Ascending aorta (tissue), 2 donors: Measurements from ENCODE around the gene SLAIN2. TPM values are rescaled to one million over a fixed set of nuclear protein-coding genes. Genes with fewer than 3 reads are reported as not detected.

ENCODE experiments used
- DNase-seq, 2 donors: peaks; one replicate each; pipeline ENCODE4 v3.0.0-alpha.2; 2019; ENCODE audit warnings: low spot score in 2 of 2
- H3K27ac ChIP-seq, 2 donors: fragments of 200-600 bp; sonication (generic); one replicate each; pipeline ENCODE4 v1.5.1; 2016 to 2017; ENCODE audit warnings: mild to moderate bottlenecking in 1 of 2
- H3K27me3 ChIP-seq: fragments of 200-600 bp; sonication (generic); one replicate; pipeline ENCODE4 v1.5.1; 2017
- H3K36me3 ChIP-seq, 2 donors: fragments of 200-600 bp; sonication (generic); one replicate each; pipeline ENCODE4 v1.5.1; 2016
- H3K4me1 ChIP-seq, 2 donors: fragments of 200-600 bp; sonication (generic); one replicate each; pipeline ENCODE4 v1.5.1; 2016 to 2017; ENCODE audit warnings: mild to moderate bottlenecking in 1 of 2
- H3K4me3 ChIP-seq, 2 donors: fragments of 200-600 bp; sonication (generic); one replicate each; pipeline ENCODE4 v1.5.1; 2016 to 2017; ENCODE audit warnings: mild to moderate bottlenecking in 1 of 2
- H3K9me3 ChIP-seq, 2 donors: fragments of 200-600 bp; sonication (generic); one replicate each; pipeline ENCODE4 v1.5.1; 2016
- CTCF ChIP-seq, 3 experiments: fragments of 200-600 bp in 2 of 3; fragments of 450-650 bp in 1 of 3; sonication (generic) in 2 of 3; IDR thresholded peaks; one replicate each; pipeline ENCODE4 v1.5.1; 2016 to 2019; ENCODE audit warnings: antibody characterized with exemption in 3 of 3, mild to moderate bottlenecking in 1 of 3, moderate library complexity in 1 of 3
- intact Hi-C: fragments of 100-400 bp; cut with DNase I; formaldehyde crosslinking; loops from one replicate; pipeline ENCODE4 v1.15.1; 2023
- total RNA-seq: library from RNA; depleted of rRNA; stranded (reverse); fragments of >200 nt; gene quantifications from one replicate; pipeline ENCODE4 v1.1.0, GENCODE V29; 2016

SLAIN2 gene
- total RNA-seq, 1 donor from 2014 or later, result 26.3 TPM

GRCh38 chr4:48315728-48316630 lies 25.4 kb upstream of the SLAIN2 start:
- Histone ChIP-seq H3K36me3 (no peaks in the 10 kb centered on the region), H3K4me3 (no peak overlapping the region), H3K4me1 (no peaks in the 10 kb centered on the region), H3K9me3 (no peaks in the 10 kb centered on the region), H3K27ac (no peak overlapping the region), H3K27me3 (no peaks in the 10 kb centered on the region)
- DNase-seq, result no peak
- intact Hi-C loops, result loop anchor here (10.0 kb wide), 1 partner anchor 649 kb away; no protein-coding TSS in a partner anchor
- peak; percentile 45 to 61 (median 50) for TF ChIP-seq CTCF (IDR thresholded peaks at IDR 0.05)

GRCh38 chr4:48321312-48321711 lies 20.0 kb upstream of the SLAIN2 start:
- H3K4me1 ChIP-seq, result no peaks in the 10 kb centered on the region
- no peaks in the 10 kb centered on the region for H3K27me3 ChIP-seq
- intact Hi-C loops, result loop anchor here (10.0 kb wide), 1 partner anchor 173 kb away; the partner anchor contains the start of gene ZAR1
- H3K9me3 ChIP-seq, result no peaks in the 10 kb centered on the region
- no peak overlapping the region for H3K4me3 ChIP-seq
- no peak for DNase-seq
- TF ChIP-seq CTCF (IDR thresholded peaks at IDR 0.05), result no peak
- H3K36me3 ChIP-seq, result no peaks in the 10 kb centered on the region
- H3K27ac ChIP-seq, result no peak overlapping the region

- TF ChIP-seq CTCF (IDR thresholded peaks at IDR 0.05), result no peak
- no peaks in the 10 kb centered on the region for H3K9me3 ChIP-seq
- no peak for DNase-seq
- no peak overlapping the region for H3K27ac ChIP-seq
- no peaks in the 10 kb centered on the region for H3K4me1 ChIP-seq
- H3K4me3 ChIP-seq, result no peak overlapping the region
- no peaks in the 10 kb centered on the region for H3K36me3 ChIP-seq
- H3K27me3 ChIP-seq, result no peaks in the 10 kb centered on the region
- intact Hi-C loops, result loop anchor here (10.0 kb wide), 1 partner anchor 173 kb away; the partner anchor contains the start of gene ZAR1
Measured at GRCh38 chr4:48322063-48322462, 19.3 kb upstream of the SLAIN2 start.

GRCh38 chr4:48324281-48324680 lies 17.0 kb upstream of the SLAIN2 start:
- TF ChIP-seq CTCF (IDR thresholded peaks at IDR 0.05), result no peak
- Histone ChIP-seq H3K36me3 (no peaks in the 10 kb centered on the region), H3K4me1 (no peaks in the 10 kb centered on the region), H3K27ac (no peak overlapping the region), H3K27me3 (no peaks in the 10 kb centered on the region), H3K9me3 (no peaks in the 10 kb centered on the region), H3K4me3 (no peak overlapping the region)
- DNase-seq, result no peak
- intact Hi-C loops, result loop anchor here (10.0 kb wide), 1 partner anchor 171 kb away; the partner anchor contains the start of gene ZAR1

GRCh38 chr4:48329193-48329592 lies 12.1 kb upstream of the SLAIN2 start:
- TF ChIP-seq CTCF (IDR thresholded peaks at IDR 0.05), result no peak
- intact Hi-C loops, result loop anchor here (10.0 kb wide), 1 partner anchor 166 kb away; the partner anchor contains the start of gene ZAR1
- H3K27ac ChIP-seq, result peak overlapping the region in 1 of 2 donors; percentile 9

More at GRCh38 chr4:48329193-48329592, 12.1 kb upstream of the SLAIN2 start:
- H3K4me1 ChIP-seq, result no peaks in the 10 kb centered on the region
- no peaks in the 10 kb centered on the region for H3K27me3 ChIP-seq
- no peaks in the 10 kb centered on the region for H3K9me3 ChIP-seq
- no peak overlapping the region for H3K4me3 ChIP-seq
- no peaks in the 10 kb centered on the region for H3K36me3 ChIP-seq
- DNase-seq, result no peak
